Lower leg skin (tissue), 4 donors: Measurements from ENCODE around the gene SIGLEC12. TPM values are rescaled to one million over a fixed set of nuclear protein-coding genes. Genes with fewer than 3 reads are reported as not detected.
A peak's percentile ranks its signal among the peaks of the same experiment; 100 is the strongest.

Experiments used
- DNase-seq, 2 donors: peaks; one replicate each; pipeline ENCODE4 v3.0.0-alpha.2; 2019; ENCODE audit warnings: low spot score in 2 of 2
- H3K4me3 ChIP-seq: fragments of 200-600 bp; sonication (generic); 2 replicates; pipeline ENCODE4 v1.5.1; 2017; ENCODE audit warnings: mild to moderate bottlenecking, low read depth; ENCODE audit not compliant: poor library complexity, severe bottlenecking
- CTCF ChIP-seq, 3 donors: fragments of 450-650 bp; IDR thresholded peaks; one replicate each; pipeline ENCODE4 v1.5.1; 2016; ENCODE audit warnings: antibody characterized with exemption in 3 of 3, mild to moderate bottlenecking in 3 of 3, moderate library complexity in 2 of 3
- POLR2A ChIP-seq, 2 donors: fragments of 450-650 bp; IDR thresholded peaks; one replicate each; pipeline ENCODE4 v1.6.1; 2016 to 2017; ENCODE audit warnings: antibody characterized with exemption in 2 of 2, mild to moderate bottlenecking in 1 of 2, moderate library complexity in 1 of 2
- WGBS, 2 donors: methylation state at CpG; one replicate each; pipeline ENCODE4 v1.1.5; 2018; 5-methylcytosine and 5-hydroxymethylcytosine counted together
- intact Hi-C: fragments of 100-400 bp; cut with DNase I; formaldehyde crosslinking; loops from one replicate; pipeline ENCODE4 v1.15.0; 2023; ENCODE audit warnings: low total_unique reads
- total RNA-seq, 4 donors: library from RNA; depleted of rRNA; stranded (reverse); fragments of >200 nt; gene quantifications; one replicate each; pipeline ENCODE4 v1.1.0, GENCODE V29; 2016

The SIGLEC12 gene
- total RNA-seq = under 1 TPM in 1 of 4 donors, not detected in 3; 0.54 TPM

GRCh38 chr19:51501594-51502263 is at the start of gene SIGLEC12:
Gene SIGLEC12, minus strand, starts transcription at chr19:51501800. Its CDS starts 67 bp downstream, at chr19:51501733.
- TF ChIP-seq POLR2A (IDR thresholded peaks at IDR 0.05) = no peak
- no peak for TF ChIP-seq CTCF (IDR thresholded peaks at IDR 0.05)
- intact Hi-C loops = no loop called here
- DNase-seq = peak; percentile 23 to 78
- H3K4me3 ChIP-seq = no peak within 1 kb of the TSS
- 73 to 76% methylated on average over 10 to 12 of the region's 12 CpGs for WGBS, 2 donors

GRCh38 chr19:51550848-51551672 is 49.5 kb upstream of the SIGLEC12 start:
- H3K4me3 ChIP-seq = no peak overlapping the region
- intact Hi-C loops = no loop called here
- peak in 1 of 2 donors; percentile 50 for DNase-seq
- WGBS, 2 donors = 84 to 85% methylated on average over 20 of the region's 20 CpGs
- TF ChIP-seq POLR2A (IDR thresholded peaks at IDR 0.05) (no peak), CTCF (IDR thresholded peaks at IDR 0.05) (no peak)

- TF ChIP-seq POLR2A (IDR thresholded peaks at IDR 0.05) = no peak
- TF ChIP-seq CTCF (IDR thresholded peaks at IDR 0.05) = no peak
- H3K4me3 ChIP-seq = no peak overlapping the region
- peak in 1 of 2 donors; percentile 39 for DNase-seq
- intact Hi-C loops = no loop called here
- 55 to 61% methylated on average over 8 of the region's 8 CpGs for WGBS, 2 donors
Observed at GRCh38 chr19:51549533-51550324, 48.1 kb upstream of the SIGLEC12 start.

GRCh38 chr19:51548891-51549305 is 47.3 kb upstream of the SIGLEC12 start:
- WGBS, 2 donors = 75 to 78% methylated on average over 4 of the region's 4 CpGs
- intact Hi-C loops = no loop called here
- no peak overlapping the region for H3K4me3 ChIP-seq
- TF ChIP-seq CTCF (IDR thresholded peaks at IDR 0.05) (no peak), POLR2A (IDR thresholded peaks at IDR 0.05) (no peak)
- peak in 1 of 2 donors; percentile 50 for DNase-seq

- DNase-seq = peak in 1 of 2 donors; percentile 36
- TF ChIP-seq CTCF (IDR thresholded peaks at IDR 0.05) (no peak), POLR2A (IDR thresholded peaks at IDR 0.05) (no peak)
- no peak overlapping the region for H3K4me3 ChIP-seq
- intact Hi-C loops = no loop called here
- 76 to 77% methylated on average over 5 of the region's 5 CpGs for WGBS, 2 donors
Observed at GRCh38 chr19:51548213-51548651, 46.6 kb upstream of the SIGLEC12 start.
